GM19238 (cell line): ENCODE measurements around the gene ACBD6.

Experiments used
- DNase-seq: peaks from one replicate; pipeline ENCODE4 v3.0.0; 2011; ENCODE audit warnings: low spot score; ENCODE audit not compliant: insufficient read length

ACBD6 gene

DNA sequence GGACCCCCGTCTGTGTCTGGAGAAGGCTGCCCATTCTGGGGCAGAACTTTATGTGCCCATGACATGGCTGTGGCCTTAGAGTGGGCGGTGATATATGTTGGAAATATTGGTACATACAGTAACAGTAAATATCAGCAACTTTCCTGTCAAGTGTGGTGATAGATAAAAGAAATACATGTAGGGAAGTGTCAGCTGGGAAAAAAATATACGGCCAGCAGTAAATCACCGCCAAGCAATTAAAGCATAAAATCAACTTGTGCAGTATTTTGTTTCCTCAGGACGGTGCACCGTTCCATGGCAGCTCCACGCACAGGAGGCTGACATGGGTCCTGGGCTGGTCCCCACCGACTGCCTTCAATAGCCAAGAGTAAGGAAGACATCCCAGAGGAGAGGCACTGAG, 244.9 kb downstream of the ACBD6 start:
- DNase-seq: no peak

DNA sequence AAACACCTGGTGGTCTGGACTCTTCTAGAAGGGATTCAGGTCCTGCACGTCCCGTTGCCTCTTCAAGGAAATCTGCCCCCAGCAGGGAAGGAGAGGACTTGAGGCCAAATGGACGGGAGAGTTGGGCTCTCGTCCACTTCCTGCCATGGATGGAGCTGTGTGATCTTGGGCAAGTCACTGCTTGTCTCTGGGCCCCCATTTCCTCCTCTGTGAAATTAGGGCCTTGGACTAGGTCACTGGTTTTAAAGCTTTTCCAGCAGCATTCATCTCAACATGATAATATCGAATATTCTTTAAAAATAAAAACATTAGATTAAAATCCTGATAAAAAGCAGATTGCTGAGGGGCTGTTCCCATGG, 245.4 kb downstream of the ACBD6 start:
- DNase-seq: no peak

DNA sequence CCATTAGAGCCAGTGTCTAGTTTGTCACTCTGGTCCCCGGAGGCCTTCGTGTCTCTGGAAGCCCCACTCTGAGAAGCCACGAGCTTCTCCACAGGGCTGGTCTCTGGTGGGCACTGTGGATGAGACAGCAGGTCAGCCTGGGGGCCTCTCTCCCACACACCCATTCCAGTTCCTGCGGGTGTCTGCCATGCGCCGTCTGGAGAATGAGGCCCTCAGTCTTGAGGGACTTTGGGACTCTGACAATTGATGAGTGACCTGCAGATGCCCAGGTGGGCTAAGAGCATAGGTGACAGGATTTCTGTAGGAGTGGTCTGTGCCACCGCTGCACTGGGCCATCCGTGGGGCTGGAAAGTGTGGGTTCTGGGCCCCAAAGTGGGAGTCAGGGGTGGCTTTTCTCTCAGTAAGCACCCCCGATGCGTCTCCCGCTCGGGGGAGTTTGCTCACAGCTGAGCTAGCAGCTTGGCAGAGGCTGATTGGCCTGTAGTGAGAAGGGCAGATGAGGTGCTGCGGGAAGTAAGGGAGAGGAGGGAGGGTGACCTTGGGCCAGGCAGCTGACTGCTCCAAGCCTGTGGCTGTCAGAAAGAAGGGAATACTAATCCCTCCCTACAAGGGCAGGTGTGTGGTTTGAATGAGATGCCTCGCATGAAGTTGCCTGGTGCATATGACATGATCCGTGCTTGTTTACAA, 245.9 kb downstream of the ACBD6 start:
- DNase-seq: no peak

DNA sequence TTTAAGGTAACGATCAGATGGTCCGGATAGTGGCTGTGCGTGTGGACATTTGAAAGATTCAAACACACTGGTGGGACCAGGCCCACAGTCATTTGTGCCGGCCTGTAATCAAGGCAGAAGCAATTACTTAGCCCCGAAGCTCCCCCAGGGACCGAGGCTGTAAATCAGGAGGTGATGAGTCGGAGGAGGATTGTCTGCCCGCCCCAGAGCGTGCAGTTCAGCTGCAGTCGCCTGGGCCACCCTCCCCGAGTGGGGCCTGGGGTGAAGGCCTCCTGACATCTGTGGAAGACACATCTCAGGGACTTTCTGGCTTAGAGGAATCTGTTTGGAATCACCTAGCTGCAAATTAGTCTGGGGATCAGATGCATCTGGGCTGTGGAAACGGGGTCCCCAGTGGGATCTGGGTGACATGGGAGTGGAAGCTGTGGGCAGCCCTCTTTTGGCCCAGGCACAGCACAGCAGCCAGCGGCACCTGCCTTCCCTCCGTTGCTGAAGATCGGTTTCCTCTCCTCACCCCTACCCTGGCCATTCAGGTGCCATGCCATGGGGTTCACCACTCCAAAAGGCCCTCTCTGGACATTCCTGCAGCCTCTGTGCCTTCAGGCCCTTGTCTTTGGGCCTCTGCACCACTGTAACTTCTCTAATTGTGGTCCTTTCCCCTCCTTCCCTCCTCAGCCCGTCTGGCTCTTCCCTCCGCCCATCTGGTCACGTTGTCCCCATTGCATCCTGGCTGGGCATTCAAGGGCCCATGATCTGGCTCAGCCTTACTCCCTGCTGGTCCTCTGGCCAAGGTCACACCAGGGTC, 246.6 kb downstream of the ACBD6 start:
- no peak for DNase-seq

DNA sequence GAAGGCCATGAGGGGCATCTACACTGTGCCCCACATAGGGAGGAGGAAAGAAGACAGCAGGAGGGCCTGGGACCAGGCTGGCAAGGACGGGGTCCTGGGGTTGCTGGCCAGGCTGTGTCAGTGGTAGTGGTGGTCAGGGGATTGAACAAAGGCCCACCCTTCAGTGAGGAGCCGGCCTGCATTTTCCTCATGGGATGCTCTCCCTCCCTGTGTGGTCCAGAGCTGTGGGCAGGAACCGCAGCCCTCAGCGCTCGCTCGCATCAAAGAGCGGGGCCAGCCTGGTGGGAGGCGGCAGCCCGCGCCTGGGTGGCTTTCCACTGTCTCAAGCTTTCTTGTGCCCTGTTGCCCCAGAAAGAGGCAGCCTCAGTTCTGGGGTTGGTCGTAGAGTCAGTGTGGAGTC, 247.5 kb downstream of the ACBD6 start:
- no peak for DNase-seq

DNA sequence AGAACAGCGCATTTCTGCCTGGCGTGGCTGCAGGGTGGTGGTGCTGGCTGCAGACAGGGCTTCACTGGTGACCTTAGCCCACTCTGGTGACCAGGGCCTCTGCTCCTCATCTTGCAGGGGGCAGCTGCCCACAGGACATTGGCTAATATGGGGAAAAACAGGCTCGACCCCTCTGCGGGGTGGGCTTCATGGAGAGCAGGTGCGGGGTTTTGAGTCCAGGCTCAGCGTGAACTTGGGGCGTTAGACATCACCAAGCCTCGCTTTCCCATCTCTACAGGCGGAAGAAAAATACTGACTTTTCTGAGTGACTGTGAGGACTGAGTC, 247.9 kb downstream of the ACBD6 start:
- DNase-seq: no peak

DNA sequence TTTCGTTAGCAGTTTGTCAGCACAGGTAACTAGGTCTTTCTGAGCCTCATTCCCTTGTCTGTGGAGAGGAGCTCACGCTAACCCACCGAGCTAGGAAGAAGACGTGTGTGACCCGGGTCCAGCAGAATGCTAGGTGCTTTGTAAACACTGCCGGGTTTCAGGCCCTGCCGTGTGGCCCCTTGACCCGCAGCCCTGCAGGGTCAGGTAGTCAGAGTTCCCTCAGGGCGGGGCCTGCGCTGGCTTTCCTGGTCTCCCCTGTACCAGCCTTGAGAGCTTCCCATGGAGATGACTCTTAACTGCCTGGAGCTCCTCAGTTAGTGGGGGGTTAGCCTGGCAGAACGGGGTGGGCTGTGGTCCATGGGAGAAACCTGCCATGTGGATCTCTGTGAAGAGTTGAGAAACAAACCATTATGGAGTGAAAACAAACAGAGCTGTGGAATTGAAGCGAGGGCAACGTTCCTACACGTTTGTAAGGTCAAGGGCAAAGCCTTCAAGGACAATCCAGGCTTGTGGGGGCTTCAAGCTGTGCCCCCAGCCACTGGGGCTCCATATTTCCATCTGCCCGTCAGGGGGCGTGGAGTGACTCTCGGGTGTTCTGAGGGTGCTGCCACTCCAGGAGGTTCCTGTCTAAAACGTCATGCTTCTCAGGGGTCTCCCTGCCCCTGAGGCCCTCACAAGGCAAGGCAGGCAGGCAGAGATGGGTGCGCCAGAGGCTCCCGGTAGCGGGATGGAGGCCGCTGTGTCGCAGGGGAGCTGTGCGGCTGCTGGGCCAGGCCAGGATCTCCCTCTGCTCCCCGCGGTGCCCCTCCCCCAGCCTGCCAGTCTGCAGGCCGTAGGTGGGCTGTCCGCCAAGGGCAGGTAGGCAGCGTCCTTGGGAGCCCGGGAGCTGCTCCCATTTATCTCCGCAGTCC, 248.5 kb downstream of the ACBD6 start:
- no peak for DNase-seq

DNA sequence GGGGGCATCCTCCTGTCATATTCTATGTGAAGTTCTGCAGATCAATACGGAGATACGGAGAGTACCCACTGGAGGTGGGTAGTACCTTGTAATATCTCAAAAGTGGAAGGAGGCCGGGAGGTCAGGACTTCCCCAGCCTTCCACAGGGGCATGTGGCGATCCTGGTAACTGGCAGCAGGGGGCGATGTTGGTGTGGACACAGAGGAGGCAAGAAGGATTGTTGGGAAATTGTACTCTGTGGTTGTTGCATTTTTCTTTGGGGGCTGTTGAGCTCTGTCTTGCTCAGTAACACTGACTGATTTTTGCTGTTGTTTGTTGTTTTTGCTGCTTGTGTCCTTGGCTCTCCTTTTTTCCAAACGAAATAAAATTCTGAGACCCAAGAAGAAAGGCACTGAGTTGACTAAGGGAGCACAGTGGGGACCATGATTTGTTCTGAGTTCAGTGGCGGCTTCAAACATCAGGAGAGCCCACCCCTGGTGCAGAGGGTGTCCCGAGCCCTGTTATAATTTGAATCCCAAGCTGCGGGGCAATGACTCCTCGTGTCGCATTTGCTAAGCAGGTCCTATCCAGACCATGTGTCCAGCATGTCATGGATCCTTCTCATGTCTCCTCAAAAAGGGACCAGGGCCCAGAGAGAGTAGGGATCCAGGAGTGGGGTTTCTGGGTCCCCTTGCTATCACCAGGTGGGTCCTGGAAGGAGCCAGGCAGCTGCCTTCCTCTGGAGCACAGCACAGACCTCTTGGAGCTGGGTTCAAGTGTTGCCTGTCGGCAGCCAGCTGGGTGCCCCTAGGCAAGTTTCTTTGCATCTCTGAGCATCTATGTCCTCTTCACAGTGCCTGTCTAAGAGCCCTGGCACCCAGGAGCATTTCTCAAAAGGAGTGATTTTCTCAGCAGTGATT, 249.5 kb downstream of the ACBD6 start:
- DNase-seq: peak; percentile 65

DNA sequence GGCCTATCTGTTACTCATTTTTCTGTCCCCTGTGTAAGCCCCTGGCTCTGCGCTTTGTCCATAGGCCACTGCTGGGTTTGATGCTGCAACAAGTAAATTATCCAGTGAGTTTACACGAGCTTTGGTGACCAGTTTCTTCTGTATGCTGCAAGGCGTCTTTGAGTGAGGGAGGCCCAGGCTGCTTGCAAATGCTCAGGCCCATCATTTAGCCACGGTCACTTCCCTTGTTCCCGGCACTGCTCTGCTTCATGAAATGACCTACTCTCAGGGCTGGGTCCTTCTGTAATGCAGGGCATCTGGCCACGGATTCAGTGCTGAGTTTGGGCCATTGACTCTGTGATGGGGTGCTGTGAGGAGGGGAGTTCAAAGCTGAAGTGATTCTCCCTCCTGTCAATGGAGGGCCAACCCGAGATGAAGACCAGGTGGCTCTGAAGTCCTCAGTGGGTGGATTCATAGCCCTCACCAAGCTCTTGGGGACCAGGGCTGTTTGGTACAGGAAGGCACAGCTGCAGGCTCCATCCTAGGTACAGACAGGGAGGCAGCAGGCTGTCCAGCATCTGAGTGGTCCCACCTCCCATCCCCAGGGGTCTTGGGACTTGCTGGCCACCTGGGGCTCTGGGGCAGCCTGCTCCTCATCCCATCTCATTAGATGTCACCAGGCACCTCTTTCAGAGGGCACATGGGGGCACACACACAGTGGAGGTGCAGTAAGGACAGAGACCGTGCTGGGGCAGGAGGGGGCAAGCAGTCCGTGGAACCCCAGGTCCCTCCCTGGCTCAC, 250.7 kb downstream of the ACBD6 start:
- DNase-seq: no peak

DNA sequence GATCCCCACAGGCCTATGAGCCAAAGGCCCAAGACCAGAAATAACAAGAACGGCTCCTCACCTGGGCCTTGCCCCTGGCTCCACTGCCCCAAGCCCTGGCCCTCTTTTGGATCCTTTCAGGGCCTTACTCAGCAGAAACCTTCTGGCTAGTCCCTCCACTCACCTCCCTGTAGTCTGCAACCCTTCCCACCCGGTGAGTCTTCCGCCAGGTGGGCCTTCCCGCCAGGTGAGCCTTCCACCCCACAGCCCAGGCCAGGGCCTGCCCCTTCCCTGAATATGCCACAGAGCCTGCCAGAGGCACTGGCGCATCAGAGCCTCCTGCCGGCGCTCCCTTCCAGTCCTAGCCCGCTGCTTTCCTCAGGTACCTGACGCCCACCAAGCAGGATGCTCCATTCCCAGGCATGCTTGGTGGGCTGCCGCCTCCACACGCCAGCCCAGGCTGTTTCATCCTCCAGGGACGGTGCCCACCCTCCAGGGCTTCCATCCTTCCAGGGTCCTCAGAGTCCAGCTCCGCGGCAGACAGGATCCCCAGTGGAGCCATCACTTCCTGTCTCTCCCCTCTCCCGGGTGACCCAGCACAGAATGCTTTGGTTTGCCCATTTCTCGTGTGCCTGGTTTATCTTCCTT, 251.4 kb downstream of the ACBD6 start:
- DNase-seq: no peak

DNA sequence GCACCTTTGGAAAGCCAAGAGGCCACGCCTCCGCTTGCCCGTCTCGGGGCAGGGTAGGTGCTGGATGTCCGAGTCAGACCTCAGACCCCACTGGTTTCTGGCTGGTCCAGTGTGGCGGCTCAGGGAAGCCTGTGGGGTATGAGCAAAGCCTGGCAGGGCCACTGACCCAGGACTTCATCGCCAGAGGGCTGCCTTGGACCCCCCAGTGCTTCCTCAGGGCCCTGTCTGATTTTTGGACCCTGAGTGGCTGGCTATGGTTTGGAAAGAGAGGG, 251.9 kb downstream of the ACBD6 start:
- no peak for DNase-seq

DNA sequence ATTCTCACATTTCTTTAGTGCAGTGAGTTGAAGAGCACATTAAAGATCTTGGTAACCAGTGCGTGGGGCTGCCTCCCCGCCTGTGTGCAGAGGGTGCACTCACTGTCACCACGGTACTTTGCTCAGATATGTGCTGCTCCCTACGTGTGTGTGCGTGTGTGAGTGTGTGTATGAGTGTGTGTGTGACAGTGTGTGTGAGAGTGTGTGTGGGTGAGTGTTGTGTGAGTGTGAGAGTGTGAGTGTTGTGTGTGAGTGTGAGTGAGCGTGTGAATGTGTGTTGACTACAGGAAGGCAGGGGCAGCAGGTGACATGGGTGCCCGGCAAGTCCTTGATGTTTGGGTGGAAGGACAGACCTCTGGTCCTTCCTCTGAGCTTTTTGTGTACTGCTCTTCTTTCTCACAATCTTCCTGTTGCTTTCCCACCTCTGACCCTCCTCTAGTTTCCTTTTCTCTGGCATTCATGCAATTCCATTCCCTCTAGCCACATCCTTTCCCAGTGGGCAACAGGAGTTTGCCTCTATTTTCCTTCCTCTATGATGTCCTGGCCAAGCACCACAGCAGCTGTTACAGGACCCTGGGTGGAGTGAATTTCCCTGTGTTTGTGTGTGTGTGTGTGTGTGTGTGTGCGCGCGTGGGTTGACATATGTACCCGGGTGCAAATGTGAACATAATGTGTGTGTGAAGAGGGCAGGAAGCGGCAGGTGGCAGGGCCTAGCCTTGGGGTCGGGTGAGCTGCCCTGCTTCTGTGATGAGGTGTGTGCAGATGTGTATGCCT, 252.5 kb downstream of the ACBD6 start:
- no peak for DNase-seq

DNA sequence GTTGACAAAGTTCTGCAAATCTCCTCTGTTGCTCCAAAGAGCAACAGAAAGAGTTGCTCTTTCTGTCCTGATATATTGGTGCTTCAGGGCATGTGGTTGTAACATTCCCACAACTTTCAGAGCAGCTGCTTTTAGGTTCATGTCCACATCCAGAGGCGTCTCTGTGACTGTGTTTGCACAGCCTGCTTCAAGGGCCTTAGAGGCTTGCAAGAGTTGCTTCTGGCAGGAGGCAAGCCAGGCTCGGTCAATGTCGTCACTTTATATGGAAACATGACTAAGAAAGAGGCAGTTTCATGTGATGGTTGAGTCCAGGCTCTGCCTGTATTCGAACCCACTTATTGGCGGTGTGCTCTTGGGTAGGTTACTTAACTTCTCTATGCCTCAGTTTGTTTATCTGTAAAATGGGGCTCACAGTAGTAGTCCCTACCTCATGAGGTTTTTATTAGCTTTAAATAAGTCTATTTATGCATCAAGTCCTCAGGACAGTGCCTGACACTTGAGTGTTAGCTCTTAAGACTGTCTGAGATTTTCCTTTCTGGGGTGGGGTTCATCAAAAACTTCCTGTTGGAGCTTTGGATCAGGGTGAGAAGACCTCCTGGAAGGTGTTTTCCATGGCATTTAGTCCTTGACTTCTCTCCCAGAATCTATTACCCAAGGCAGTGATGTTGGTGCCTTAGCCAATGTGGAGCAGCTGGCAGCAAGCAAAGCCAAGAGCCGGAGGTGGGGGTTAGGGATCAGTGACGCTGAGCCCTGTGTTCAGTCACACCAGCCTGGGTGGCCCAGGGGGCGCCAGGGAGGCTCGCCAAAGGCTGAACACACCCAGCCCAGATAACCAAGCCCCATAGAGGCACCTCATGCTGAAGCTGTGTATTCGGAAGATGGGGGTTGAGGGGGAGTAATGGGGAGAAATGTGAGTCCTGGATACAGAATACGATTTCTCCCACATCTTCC, 253.4 kb downstream of the ACBD6 start:
- DNase-seq: no peak

DNA sequence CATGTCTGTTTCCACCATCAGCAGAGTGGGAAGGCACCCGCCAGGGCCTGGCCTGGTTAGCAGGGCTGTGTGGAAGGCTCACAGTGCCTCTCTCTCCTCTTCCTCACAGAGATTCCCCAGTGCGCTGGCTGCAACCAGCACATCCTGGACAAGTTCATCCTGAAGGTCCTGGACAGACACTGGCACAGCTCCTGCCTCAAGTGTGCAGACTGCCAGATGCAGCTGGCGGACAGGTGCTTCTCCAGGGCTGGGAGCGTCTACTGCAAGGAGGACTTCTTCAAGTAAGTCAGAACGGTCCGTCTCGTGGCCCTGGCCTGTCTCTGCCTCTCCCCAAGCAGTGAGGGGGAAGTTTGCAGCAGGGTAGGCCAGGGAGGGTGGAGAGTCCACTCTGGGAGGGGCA, 254.2 kb downstream of the ACBD6 start:
- no peak for DNase-seq

DNA sequence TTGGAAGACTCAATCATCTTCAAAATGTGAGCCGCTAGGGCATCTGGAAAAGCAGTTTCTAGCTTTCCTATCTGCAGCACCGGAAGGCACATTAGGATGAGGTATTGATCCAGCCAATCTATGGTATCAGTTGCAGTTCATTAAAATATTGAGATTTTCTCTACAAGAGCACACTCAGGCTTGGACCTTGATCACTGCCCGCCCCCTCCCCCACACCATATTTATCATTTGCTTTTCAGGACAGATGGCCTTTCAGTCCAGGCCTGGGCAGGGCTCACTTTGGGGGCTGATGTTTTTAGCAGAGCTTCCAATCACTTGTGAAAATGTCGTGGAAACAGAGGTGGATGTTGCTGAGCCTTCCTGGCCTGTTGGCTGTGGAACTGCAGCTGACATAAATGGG, 254.8 kb downstream of the ACBD6 start:
- no peak for DNase-seq

DNA sequence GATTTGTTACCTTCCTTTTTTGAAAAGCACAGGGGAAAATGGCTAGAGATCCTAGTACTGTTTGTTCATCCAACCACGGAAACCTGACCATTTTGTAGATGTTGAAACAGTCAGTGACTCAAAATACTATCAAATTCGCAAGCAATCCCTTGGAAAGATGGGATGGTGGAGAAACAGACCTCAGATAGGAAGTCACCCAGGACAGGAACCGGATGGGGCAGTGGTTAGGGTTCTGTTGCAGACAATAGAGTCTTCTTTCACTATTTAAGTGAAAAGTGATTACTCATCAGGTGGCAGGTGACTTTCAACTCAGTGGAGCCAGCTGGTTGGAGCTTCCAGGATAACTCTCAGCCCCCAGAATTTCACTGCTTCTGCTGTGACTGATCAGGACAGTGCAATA, 255.3 kb downstream of the ACBD6 start:
- no peak for DNase-seq

DNA sequence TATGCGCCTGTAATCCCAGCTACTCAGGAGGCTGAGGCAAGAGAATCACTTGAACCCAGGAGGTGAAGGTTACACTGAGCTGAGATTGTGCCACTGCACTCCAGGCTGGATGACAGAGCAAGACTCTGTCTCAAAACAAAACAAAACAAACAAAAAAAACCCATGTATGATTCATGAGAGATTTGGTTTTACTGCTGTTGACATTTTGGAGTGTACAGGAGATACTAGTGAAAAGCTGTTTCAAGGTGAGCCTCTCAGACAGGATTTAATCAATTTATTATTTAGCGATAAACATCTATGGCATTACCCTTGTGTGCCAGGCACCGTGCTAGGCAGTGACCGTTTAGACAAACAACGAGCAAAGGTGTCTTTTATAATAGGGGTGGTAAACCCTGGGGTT, 255.8 kb downstream of the ACBD6 start:
- DNase-seq: no peak

DNA sequence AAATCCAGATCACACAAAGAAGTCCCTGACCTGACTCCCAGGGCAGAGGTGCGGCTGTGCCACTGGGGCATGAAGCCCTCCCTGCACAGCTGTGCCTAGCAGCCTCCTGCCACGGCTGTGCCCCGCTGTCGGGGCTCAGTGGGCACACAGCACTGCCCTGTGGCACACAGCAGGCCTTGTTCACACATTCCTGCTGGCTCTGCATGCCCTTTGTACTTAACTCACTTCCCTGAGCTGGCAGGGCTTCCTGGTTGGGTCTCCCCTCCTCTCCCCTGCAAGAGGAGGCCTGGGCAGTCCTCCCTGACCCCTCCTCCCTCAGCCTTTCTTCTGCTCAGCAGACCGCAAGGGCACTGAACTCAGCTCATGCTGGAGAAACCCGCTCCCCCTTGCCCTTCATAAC, 257.5 kb downstream of the ACBD6 start:
- no peak for DNase-seq
